GM12892 (cell line): Measurements from ENCODE around the gene MAN1B1.
A peak's percentile ranks its signal among the peaks of the same experiment; 100 is the strongest.

Source experiments
- DNase-seq: peaks from one replicate; pipeline ENCODE4 v3.0.0; 2011; ENCODE audit not compliant: insufficient read length
- FAIRE-seq: peaks from 2 replicates; lab custom pipeline; 2011; peaks lifted over from hg19 to GRCh38; lab: Jason Lieb, UNC
- POLR2A ChIP-seq: IDR thresholded peaks from 2 replicates; pipeline ENCODE4 v1.6.1; 2011; ENCODE audit warnings: low read depth, low read length, control low read depth
- POLR2AphosphoS5 ChIP-seq: IDR thresholded peaks from 2 replicates; pipeline ENCODE4 v1.6.1; 2011; ENCODE audit warnings: low read depth, low read length, control low read depth
- TAF1 ChIP-seq: IDR thresholded peaks from 2 replicates; pipeline ENCODE4 v1.6.1; 2011; ENCODE audit warnings: low read depth, mild to moderate bottlenecking, control low read depth, low read length, borderline replicate concordance

MAN1B1 gene

GRCh38 chr9:137080260-137081122 lies 6.3 kb upstream of the MAN1B1 start:
- TF ChIP-seq POLR2A = no peak
- no peak for TF ChIP-seq POLR2AphosphoS5
- no peak for TF ChIP-seq TAF1
- DNase-seq = no peak
- no peak for FAIRE-seq

DNA sequence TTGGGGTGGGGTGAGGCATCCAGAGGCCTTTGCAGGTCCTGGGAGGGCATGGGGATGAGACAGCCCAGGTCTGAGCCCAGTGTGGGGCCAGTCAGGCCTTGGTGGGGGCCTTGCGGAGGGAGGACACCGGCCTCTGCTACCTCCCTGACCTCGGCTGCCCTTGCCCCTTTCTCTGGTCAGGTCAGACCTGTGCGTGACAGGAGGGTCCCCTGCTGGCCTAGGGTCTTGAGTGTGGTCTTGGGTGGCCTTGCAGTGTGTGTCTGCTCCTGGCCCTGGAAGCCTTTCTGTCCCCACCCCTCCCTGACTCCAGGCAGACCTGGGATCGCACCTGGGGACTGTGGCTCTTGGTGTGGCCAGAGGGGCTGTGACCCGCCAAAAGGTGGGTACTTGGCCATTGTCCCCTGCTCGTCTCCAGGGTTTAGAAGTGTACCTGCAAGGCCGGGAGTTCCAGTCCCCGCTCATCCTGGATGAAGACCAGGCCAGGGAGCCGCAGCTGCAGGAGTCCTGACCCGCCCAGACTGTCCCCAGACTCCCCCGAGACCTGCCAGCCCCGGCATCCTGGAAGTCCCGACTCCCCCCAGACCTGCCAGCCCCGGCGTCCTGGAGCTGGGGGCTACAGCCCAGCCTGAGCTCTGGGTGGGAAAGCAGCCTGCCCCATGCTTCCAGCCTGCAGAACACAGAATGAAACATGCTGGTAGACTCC lies 4.4 kb upstream of the MAN1B1 start:
- FAIRE-seq = no peak
- TF ChIP-seq POLR2A (no peak), POLR2AphosphoS5 (no peak), TAF1 (no peak)
- no peak for DNase-seq

DNA sequence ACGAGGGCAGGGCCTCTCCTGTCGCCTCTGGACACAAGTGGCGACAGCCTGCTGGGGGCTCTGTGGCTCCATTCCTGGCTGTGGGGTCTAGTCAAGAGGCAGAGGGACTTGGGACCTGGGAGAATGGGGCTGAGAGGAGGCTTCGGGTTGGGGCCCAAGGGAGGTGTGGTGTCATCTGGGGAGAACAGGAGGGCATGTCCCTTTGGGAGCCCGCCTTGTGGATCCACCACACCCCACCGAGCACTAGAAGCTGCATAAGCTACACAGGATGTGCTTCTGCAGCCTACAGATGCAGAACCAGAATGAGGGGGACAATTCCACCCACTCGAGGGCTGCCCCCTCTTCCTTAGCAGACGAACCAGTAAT lies 3.9 kb upstream of the MAN1B1 start:
- no peak for FAIRE-seq
- TF ChIP-seq POLR2A (no peak), POLR2AphosphoS5 (no peak), TAF1 (no peak)
- no peak for DNase-seq

- DNase-seq (no peak), FAIRE-seq (no peak)
- TF ChIP-seq TAF1 (no peak), POLR2A (no peak), POLR2AphosphoS5 (no peak)
These were observed 3.3 kb upstream of the MAN1B1 start for GRCh38 chr9:137083394-137084004.

- TF ChIP-seq TAF1 (no peak), POLR2AphosphoS5 (no peak), POLR2A (no peak)
- FAIRE-seq (no peak), DNase-seq (no peak)
These were observed 2.3 kb upstream of the MAN1B1 start for GRCh38 chr9:137084526-137084925.

GRCh38 chr9:137085920-137086530 lies 760 bp upstream of the MAN1B1 start:
- DNase-seq = no peak
- FAIRE-seq = peak; percentile 80
- 0 out of 2 replicates have a peak, but pooled peaks have one; percentile 6 for TF ChIP-seq POLR2AphosphoS5
- TF ChIP-seq POLR2A = no peak

DNA sequence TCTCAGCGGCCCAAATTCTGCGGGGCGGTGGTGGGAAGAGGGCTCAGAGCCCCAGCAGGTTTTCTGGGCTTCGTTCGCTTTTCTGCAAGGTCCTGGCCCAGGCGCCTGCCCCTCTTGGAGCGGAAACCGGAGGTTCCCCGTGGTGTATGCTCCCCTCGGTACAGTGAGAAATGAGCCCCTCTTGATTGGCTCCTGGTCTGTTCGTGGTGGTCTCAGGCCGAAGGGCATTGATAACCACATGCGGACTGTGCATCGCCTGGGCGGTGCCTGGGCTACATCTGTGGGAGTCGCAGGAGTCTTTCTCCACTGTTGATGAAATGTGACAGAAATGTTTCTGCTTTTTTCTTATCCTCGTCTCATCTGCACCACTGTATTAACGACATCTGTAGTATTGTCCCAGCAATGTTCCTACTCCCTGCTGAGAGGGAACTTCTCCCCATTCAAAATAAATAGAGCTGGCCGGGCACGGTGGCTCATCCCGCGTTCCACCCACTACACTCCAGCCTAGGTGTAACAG lies 682 bp downstream of the MAN1B1 start:
- FAIRE-seq = peak; percentile 30
- no peak for DNase-seq
- TF ChIP-seq POLR2A = no peak
- TF ChIP-seq POLR2AphosphoS5 = no peak
- no peak for TF ChIP-seq TAF1

- DNase-seq (no peak), FAIRE-seq (no peak)
These were observed 1.3 kb downstream of the MAN1B1 start for GRCh38 chr9:137088121-137088520.

GRCh38 chr9:137089232-137089947 lies 2.6 kb downstream of the MAN1B1 start:
- DNase-seq (no peak), FAIRE-seq (no peak)
- TF ChIP-seq POLR2A (no peak), POLR2AphosphoS5 (no peak), TAF1 (no peak)

More at GRCh38 chr9:137088121-137088520, 1.3 kb downstream of the MAN1B1 start:
- TF ChIP-seq POLR2A (no peak), POLR2AphosphoS5 (no peak), TAF1 (no peak)
